ENCODE measurements around the gene STK39.

DNA sequence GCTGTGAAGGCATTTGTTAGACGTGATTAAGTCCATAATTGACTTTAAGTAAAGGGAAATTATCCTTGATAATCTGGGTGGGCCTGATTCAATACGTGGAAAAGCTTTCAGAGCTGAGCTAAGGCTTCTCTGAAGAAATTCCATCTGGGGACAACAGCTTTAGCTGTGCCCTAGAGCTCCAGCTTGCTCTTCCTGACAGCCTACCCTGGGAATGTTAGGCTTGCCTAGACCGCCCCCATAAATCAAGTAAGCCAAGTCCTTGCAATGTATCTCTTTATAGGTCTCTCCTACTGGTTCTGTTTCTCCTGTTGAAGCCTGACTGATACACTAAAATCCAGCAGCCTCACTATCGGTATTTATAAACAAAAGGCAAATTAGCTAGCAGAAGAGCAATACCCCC, 160.0 kb downstream of the STK39 start:
- TF ChIP-seq YY1 (IDR thresholded peaks at IDR 0.05; ENCODE audit: insufficient read depth, insufficient read length) (no peak), SUZ12 (IDR thresholded peaks at IDR 0.05; ENCODE audit: extremely low read depth, insufficient read depth, insufficient read length) (no peak)
